ENCODE data around the gene XXYLT1. TPM values are rescaled to one million over a fixed set of nuclear protein-coding genes. Genes with fewer than 3 reads are reported as not detected.

XXYLT1 gene
- total and polyA plus RNA-seq, 2 of the 8 experiments (the other 6 are each of a cell fraction or from before 2014, with no cell fraction given): 18.9 to 23.8 TPM

- Histone ChIP-seq H4K5ac (ENCODE audit: insufficient read length, low read depth, low read length) (no peak overlapping the region), H3K4me3 (ENCODE audit: extremely low read depth in 1 of 4, insufficient read depth in 2 of 4, low read depth in 3 of 4, low read length in 4 of 4) (no peak overlapping the region), H3K14ac (ENCODE audit: insufficient read length) (no peak overlapping the region), H3K4ac (replicated peaks; ENCODE audit: insufficient read length, low read depth, low read length) (no peak overlapping the region), H3K4me2 (ENCODE audit: insufficient read depth in 1 of 2, low read depth in 2 of 2, low read length in 2 of 2) (no peak overlapping the region), H3K79me2 (ENCODE audit: control insufficient read depth in 1 of 2, insufficient read depth in 2 of 2, low read length in 2 of 2) (no peaks in the 10 kb centered on the region; a peak in 1 of 4 replicates), H2BK12ac (ENCODE audit: low read depth, low read length) (no peak overlapping the region), H3K79me1 (ENCODE audit: low read depth, low read length) (no peaks in the 10 kb centered on the region), H3K9ac (replicated peaks in 1 of 4; ENCODE audit: extremely low read depth in 1 of 4, low read depth in 3 of 4, low read length in 3 of 4) (no peak overlapping the region), H3K56ac (replicated peaks; ENCODE audit: insufficient read length, low read depth, low read length) (no peak overlapping the region), H3K27me3 (replicated peaks in 1 of 4; ENCODE audit: control insufficient read depth in 3 of 4, extremely low read depth in 1 of 4, insufficient read depth in 3 of 4, low read length in 3 of 4) (no peaks in the 10 kb centered on the region), H2BK5ac (ENCODE audit: low read depth, low read length) (no peak overlapping the region), H2AFZ (ENCODE audit: low read length) (no peak overlapping the region), H3K23me2 (ENCODE audit: low read depth, low read length) (no peaks in the 10 kb centered on the region), H3K36me3 (ENCODE audit: control insufficient read depth in 2 of 4, insufficient read depth in 4 of 4, low read length in 3 of 4) (no peaks in the 10 kb centered on the region), H3K4me1 (replicated peaks in 1 of 4; ENCODE audit: control insufficient read depth in 3 of 4, insufficient read depth in 4 of 4, low read length in 3 of 4) (peaks cover 2 to 4% (median 2%) of the 10 kb centered on the region in 4 experiments; a peak in 4 of 7 replicates), H3K23ac (ENCODE audit: insufficient read length) (no peak overlapping the region), H4K91ac (replicated peaks; ENCODE audit: insufficient read length, low read length) (no peak overlapping the region), H2BK120ac (replicated peaks; ENCODE audit: low read depth, low read length) (no peak overlapping the region), H4K8ac (ENCODE audit: extremely low read depth, insufficient read depth, low read length) (no peak overlapping the region), H4K20me1 (replicated peaks in 1 of 2; ENCODE audit: control insufficient read depth in 1 of 2, insufficient read depth in 2 of 2, low read length in 2 of 2) (no peaks in the 10 kb centered on the region), H2BK20ac (ENCODE audit: low read length) (no peak overlapping the region), H3K27ac (ENCODE audit: low read depth, low read length) (no peak overlapping the region), H2BK15ac (ENCODE audit: low read length) (no peak overlapping the region), H2AK5ac (ENCODE audit: low read depth, low read length) (no peak overlapping the region), H3K9me3 (ENCODE audit: insufficient read depth in 2 of 2, low read depth in 1 of 2, low read length in 1 of 2) (peaks cover 0 to 2% of the 10 kb centered on the region in 2 experiments; a peak in 1 of 4 replicates), H3K18ac (ENCODE audit: extremely low read depth, low read length) (no peak overlapping the region)
- ChIA-PET POLR2A (ENCODE audit: partially characterized antibody) (interaction anchor here (1.4 kb wide), 1 partner anchor 15 kb away, joined by 3 read pairs; no protein-coding TSS in a partner anchor), CTCF (ENCODE audit: partially characterized antibody) (no interaction called here)
- DNase-seq (ENCODE audit: low read depth in 1 of 2, low spot score in 2 of 2) (no peak), FAIRE-seq (no peak)
- WGBS, 2 experiments (ENCODE audit: extremely low coverage in 1 of 2, insufficient coverage in 1 of 2, insufficient read length in 1 of 2, insufficient replicate concordance in 2 of 2, low coverage in 1 of 2, low lambda C conversion rate in 2 of 2, missing lambda C conversion rate in 1 of 2): 96% methylated on average over 11 of the region's 13 CpGs; no CpG with 5 or more reads in 1 of the 2 experiments
- TF ChIP-seq JUND (IDR thresholded peaks at IDR 0.05; ENCODE audit: low read length): no peak
Observed at GRCh38 chr3:195101927-195102608, 168.9 kb downstream of the XXYLT1 start.
